Stimulated activated naive CD4-positive, alpha-beta T cell treated with Interleukin-2 at 50 U/mL for 16 hours (primary cell): ENCODE results near the gene ZMYND8.
"Not testable (repeated sequence)": the region's sequence is repeated elsewhere in the genome, so short reads cannot be mapped to it uniquely, and the experiment has no call there.

Experiments used
- DNase-seq: peaks from one replicate; lab custom pipeline; 2025; lab: John Stamatoyannopoulos, UW

The ZMYND8 gene

GRCh38 chr20:47286681-47287080 lies 69.8 kb downstream of the ZMYND8 start:
- no peak for DNase-seq

DNA sequence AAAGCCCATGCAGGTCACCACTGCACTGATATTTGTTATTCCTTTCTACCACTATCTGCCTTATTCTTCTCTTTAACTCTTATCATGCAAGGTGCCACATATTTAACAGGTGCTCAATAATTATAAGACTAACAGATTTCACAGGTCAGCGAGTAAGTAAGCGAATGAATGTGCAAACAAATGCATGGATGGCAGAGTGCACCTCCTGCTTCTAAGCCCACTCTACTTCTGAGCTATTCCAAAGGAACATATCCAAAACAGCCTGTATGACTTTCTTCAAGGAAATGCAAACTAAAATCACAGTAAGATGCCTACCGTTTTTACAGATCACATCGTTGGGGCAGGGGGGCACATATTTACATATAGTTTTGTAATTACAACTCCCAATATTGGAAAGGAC lies 71.3 kb downstream of the ZMYND8 start:
- DNase-seq: no peak

- DNase-seq: no peak
These were observed 72.1 kb downstream of the ZMYND8 start for GRCh38 chr20:47284373-47284772.

DNA sequence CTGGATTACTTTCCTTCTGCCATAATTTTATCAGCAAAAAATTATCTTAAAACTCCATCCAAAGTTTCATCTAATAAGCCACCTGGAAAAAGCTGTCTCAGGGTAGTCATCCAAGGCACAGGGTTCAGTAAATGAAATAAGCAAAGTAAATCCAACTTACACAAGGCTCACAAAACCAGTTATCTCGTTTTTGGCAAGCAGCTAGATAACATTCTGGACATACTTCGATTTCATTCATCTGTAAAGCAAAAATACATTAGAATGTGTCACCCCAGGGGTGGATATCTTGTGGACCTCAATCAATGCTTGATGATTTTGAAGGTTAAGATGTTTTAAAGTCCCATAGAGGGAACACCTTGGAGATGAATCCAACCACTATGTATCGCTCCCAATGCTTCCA lies 73.1 kb downstream of the ZMYND8 start:
- no peak for DNase-seq

GRCh38 chr20:47282864-47283263 lies 73.6 kb downstream of the ZMYND8 start:
- no peak for DNase-seq

DNA sequence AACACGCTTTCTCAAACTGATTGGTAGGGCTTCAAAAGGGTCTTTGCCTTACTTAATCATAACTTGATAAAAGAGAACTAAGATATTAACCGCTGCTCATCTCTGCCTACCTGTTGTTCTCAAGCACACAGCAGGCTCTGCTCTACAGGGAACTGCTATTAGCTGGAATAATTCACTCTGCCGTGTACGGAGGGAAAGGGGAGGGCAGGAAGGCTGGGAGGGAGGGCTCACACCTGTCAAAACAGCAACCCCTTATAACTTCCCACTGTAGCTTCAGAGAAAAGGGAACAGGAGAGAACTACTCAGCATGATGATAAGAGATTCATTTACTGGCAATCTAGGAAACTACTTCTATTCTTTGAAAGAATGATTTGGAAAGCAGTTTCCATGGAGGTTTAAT lies 75.1 kb downstream of the ZMYND8 start:
- DNase-seq: no peak

DNA sequence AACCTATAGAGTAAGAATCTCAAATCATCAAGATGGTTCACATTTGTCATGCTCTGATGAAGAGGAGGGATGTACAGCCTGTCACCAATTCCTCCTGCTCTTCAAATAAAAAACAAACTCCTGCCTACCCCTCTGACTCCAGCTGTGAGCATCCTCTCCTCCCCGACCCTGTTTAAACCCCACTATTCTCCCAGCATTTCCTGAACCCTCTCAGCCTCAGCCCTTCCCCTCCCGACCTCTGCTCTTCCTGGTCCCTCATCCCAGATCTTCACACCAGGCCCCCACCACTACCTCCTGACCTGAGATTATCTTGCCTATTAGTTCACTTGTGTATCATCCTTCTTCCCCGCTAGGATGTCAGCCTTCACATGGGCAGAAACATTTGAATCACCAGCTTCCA lies 75.8 kb downstream of the ZMYND8 start:
- DNase-seq: no peak

- no peak for DNase-seq
These were observed 76.3 kb downstream of the ZMYND8 start for GRCh38 chr20:47280228-47280627.

- DNase-seq: no peak
These were observed 77.6 kb downstream of the ZMYND8 start for GRCh38 chr20:47278907-47279348.

DNA sequence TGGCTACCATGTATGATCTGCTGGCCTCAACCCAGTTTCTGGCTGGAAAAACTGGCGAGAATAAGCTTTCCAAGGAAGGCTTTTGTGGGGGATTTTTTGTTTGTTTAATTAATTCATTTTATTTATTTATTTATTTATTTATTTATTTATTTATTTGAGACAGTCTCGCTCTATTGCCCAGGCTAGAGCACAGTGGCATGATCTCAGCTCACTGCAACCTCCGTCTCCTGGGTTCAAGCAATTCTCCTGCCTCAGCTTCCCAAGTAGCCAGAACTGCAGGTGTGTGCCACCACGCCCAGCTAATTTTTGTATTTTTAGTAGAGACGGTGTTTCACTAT lies 79.0 kb downstream of the ZMYND8 start:
- DNase-seq: not testable (repeated sequence)

GRCh38 chr20:47276851-47277534 lies 79.5 kb downstream of the ZMYND8 start:
- no peak for DNase-seq

DNA sequence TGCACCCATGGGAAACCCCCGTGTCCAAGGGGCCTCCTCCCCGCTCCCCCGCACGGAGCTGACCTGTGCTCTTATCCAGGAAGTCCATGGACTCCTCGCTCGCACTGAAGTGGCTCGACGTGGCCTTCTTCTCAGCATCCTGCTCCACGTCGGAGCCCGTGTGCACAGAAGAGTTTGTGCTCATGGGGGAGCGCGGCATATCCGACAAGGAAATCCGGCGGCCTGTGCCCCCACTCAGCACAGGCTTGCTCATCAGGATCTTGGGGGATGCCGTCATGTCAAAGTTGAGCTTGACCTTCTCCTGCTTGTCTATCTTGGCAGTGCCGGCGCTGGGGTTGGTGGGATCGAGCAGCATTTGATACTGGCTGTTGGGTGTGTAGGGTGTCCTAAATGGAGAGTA lies 80.2 kb downstream of the ZMYND8 start:
- DNase-seq: no peak

DNA sequence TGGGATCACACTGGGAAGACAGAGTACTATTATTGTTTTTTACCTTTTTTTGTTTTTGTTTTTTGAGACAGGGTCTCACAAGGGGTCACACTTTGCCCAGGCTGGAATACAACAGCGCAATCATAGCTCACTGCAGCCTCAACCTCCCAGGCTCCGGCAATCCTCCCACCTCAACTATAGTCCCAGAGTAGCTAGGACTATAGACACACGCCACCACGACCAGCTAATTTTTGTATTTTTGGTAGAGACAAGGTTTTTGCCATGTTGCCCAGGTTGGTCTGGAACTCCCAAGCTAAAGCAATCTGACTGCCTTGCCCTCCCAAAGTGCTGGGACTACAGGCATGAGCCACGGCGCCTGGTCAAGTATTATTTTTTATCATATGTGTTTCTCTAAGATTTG lies 81.0 kb downstream of the ZMYND8 start:
- DNase-seq: no peak

GRCh38 chr20:47274401-47275108 lies 81.9 kb downstream of the ZMYND8 start:
- peak; percentile 3 for DNase-seq

GRCh38 chr20:47273591-47274235 lies 82.8 kb downstream of the ZMYND8 start:
- no peak for DNase-seq

- DNase-seq: peak; percentile 3
These were observed 83.5 kb downstream of the ZMYND8 start for GRCh38 chr20:47272893-47273590.

DNA sequence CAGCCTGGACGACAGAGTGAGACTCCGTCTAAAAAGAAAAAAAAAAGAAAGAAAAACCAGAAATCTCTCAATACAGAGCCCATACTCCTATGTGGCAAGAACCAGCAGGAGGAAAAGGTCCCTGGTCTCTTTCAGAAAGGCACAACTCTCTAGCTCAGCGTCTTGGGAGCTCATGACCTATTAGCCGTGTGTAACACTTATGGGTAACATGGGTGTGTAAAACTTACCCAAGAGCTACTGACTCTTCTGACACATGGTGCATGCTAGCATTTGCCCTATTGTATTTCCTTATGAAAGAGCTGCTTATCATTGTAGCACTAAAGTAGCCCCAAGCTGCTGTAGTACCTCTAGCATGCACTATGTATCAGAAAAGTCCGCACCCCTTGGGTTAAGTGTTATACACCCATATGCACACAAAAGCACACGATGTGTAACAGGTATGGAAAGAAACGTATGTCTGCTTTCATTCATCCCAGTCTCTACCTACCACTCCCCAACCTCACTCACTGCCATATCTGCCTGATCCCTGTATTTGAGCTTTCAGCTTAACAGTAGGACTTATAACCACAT lies 85.4 kb downstream of the ZMYND8 start:
- DNase-seq: no peak

DNA sequence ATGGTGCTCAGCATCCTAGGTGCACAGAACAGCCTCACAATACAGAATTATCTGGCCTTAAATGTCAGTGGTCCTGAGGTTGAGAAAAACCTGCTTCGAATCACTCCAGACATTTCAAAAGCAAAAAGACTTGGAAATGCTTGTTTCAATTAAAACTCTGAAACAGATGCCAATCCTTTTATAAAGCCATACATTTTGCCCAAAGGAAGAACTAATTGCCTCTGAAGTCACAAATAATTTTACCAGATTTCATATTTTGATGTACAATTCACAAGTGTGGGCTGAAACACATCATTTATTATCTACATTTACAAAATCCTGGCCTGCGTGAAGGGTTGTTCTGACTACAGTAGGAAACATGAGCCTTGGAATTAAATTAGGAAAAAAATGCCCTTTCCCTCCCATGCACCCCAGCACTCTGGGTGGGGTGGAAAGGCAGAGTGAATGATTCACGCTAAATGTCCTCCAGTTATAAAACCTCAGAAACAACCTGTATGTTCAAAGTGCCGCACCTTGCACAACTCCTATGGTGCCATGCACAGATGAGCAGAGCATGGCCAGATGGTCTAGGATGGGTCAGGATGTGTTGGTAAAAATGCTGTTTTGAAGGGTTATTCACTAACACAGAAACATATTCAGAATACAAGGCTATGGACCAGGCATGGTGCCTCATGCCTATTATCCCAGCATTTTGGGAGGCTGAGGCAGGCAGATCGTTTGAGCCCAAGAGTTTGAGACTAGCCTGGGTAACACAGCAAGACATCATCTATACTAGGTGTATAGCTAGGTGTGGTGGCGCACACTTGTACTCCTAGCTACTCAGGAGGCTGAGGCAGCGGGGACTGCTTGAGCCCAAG lies 87.0 kb downstream of the ZMYND8 start:
- DNase-seq: no peak

GRCh38 chr20:47267621-47268020 lies 88.9 kb downstream of the ZMYND8 start:
- DNase-seq: no peak

DNA sequence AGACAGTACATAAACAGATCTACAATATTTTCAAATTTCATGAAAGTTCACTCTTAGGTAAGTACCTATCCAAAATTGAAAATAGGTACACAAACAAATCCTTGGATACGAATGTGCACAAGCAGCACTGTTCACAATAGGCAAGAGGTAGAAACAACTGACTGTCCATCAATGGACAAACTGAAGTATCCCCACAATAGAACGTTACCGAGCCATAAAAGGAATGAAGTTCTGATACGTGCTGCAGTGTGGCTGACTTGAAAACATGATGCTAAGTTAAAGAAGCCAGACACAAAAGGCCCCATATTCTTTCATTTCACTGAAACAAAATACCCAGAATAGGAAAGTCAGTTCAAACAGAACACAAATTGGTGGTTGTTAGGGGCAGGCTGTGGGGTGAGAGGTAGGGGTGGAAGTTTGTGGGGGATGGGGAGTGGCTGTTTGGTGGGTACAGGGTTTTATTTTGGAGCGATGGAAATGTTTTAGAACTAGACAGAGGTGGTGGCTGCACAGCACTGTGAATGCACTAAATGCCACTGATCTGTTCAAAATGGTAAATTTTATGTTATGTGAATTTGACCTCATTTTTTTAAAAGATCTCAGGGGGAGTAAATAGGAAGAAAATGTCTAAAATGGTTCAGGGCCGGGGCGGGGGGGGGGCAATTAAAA lies 89.5 kb downstream of the ZMYND8 start:
- DNase-seq: no peak

DNA sequence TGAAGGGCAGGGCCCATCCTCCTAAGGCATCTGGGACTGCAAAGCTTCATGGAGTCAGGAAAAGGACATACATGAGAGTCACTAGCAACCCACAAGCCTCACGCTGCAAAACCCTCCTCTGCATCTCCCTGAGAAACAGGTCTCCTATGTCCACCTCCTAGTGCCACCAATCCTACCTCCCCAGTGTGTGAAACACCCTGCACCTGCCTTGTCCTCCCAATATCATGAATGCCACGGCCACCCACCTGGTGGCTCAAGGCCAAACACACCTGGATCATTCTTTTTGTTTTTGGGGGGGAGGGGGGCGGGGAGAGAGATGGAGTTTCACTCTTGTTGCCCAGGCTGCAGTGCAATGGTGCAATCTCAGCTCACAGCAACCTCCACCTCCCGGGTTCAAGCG lies 90.5 kb downstream of the ZMYND8 start:
- DNase-seq: no peak
